Activated CD8-positive, alpha-beta memory T cell treated with anti-CD3 and anti-CD28 coated beads for 48 hours (primary cell): ENCODE data around the gene NOTCH3.

Experiments used
- DNase-seq, 3 experiments: peaks; one replicate each; pipeline ENCODE4 v3.0.0-alpha.2; 2020; ENCODE audit warnings: low read depth in 2 of 3, low spot score in 2 of 3

The NOTCH3 gene

GRCh38 chr19:15169541-15170285 is 31.1 kb downstream of the NOTCH3 start:
- DNase-seq = no peak

GRCh38 chr19:15166700-15167099 is 34.1 kb downstream of the NOTCH3 start:
- DNase-seq = no peak

DNA sequence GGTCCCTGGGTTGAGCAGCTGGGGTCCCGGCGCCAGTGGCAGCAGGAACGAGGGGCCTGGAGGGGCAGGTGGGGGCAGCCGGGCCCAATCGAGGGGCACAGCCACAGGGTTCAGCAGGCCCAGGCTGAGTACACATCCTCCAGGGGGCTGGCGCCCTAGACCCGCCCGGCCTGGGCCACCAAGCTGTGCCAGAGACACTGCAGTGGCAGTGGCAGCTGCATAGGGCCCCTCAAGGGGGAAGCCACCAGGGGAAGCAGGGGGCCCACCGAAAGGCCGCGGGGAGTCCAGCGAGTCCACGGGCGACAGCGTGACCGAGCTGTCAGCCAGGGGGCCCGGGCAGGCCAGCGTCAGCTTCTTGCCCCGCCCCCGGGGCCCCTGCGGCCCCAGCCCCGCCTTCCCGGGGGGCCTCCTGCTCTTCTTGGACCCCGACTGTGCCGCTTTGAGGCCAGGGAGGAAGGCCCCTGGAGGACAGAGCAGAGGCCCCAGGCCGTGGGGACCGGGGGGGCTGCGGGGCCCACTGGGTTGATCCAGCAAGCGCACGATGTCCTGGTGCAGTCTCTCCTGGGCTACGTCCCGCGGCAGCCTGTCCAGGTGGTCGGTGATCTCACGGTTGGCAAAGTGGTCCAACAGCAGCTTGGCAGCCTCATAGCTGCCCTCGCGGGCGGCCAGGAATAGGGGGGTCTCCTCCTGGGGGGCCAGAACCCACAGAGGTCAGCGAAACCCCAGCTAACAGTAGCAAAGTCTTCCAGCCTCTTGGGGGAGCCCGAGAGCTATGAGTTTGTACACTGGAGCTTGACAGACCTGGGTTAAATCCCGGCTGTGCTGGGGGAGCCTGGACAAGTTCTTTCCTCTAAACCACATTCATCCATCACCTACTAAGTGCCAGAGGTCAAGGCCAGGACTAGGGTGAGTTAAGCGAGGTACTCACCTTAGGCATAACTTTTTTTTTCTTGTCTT is 39.5 kb downstream of the NOTCH3 start:
- DNase-seq = no peak

- no peak for DNase-seq
Observed at GRCh38 chr19:15159251-15159650, 41.5 kb downstream of the NOTCH3 start.

DNA sequence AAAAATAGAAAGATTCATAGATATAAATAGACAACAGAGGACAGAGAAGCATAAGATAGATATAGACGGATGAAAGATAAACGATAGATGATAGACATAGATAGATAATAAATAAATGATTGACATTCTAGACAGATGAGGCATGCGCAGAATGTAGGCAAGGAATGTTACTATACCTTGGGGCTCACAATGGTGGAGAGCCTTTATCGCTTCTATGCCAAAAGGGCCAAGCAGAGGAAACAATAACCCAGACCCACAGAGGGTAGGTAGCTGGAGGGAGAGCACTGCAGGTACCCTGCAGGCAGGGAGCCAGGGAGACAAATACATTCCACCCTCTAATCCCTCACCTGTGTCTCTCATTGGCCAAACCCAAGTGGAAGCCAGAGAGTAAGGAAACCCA is 44.4 kb downstream of the NOTCH3 start:
- DNase-seq = no peak

DNA sequence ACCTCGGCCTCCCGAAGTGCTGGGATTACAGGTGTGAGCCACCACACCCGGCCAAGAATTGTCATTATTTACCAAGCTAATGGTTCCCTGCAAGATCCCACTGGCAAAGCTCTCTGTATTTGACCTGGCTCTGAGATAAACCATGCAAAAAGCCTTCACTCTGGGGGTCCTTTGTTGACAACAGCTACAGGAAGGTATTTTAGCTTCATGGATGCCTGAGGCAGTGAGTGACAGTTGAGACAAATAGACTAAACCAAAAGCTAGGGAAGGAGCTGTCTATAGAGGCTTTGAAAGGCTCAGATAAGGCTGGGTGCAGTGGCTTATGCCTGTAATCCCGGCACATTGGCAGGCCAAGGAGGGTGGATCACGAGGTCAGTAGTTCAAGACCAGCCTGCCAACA is 45.5 kb downstream of the NOTCH3 start:
- no peak for DNase-seq

DNA sequence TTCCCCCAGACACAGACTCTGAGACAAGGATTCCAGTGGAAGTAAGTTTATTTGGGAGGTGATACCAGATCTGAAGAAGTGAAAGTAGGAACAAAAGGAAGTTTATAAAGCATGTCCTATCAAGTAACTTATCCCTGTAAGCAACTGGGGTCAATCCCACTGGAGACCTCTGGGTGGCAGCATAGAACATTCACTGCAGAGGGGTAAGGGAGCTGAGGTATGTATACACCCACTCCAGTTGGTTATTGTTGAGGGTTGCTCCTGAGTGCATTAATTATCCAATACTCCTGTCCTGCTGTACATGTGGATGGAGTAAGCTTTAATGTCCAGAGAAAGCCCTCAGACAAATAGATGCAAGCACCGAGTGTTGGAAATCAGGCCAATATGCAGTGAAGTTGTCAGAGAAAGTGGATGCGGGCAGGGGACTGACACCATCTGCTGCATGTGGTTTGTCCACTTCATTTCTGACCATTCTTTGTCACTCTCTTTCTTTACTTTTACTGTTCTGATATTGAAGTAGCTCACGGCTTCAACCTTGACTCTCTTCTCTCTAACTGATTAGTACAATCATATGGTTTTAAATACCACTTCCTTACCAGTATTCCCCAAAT is 46.7 kb downstream of the NOTCH3 start:
- DNase-seq = peak in 1 of 3 experiments; percentile 13

DNA sequence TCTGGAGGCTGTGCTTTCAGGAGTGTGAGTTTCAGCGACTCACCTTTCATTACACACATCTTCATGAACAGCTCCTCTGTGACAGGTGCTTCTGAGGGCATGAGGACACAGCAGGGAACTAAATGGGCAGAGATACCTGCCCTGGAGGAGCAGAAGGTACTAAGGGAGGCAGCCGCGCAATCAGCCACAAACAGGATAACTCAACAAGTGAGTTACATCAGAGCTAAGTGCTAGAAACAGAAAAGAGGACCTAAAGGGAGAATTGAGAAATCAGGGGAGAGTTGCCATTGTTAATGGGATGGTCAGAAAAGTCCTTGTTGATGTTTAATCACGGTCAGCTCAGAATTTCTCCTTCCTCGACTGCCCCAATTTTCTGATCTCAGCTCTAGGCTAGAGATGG is 51.1 kb downstream of the NOTCH3 start:
- no peak for DNase-seq

- DNase-seq = no peak
Observed at GRCh38 chr19:15147090-15147489, 53.7 kb downstream of the NOTCH3 start.

GRCh38 chr19:15144046-15144646 is 56.6 kb downstream of the NOTCH3 start:
- no peak for DNase-seq

DNA sequence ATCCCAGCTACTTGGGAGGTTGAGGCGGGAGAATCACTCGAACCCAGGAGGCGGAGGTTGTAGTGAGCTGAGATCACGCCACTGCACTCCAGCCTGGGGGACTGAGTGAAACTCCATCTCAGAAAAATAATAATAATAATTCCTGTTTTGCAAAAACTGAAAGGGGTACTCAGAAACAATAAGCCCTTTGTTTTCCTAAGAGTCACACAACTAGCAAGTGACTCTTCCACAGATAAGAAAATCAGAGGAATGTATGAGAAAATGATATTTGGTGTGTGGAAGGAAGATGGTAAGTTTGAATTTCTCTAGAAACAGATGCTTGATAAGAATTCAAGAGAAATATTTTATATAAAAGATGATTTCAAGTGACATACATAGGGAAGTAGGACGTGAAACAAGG is 58.5 kb downstream of the NOTCH3 start:
- no peak for DNase-seq

- DNase-seq = no peak
Observed at GRCh38 chr19:15141143-15141542, 59.7 kb downstream of the NOTCH3 start.

DNA sequence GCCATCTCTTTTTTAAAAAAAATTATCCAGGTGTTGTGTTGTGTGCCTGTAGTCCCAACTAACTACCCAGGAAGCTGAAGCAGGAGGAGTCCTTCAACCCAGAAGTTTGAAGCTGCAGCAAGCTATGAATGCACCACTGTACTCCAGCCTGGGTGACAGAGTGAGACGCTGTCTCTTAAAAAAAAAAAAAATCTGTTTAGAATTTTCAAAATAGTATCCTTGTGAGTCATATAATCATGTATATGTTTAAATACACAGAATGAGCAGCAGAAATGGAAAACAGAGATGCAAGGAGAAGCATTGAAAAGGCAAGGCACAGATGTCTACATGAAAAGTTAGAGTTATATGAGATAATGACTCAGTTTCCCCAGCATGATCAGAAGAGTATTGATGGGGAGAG is 62.4 kb downstream of the NOTCH3 start:
- no peak for DNase-seq

- no peak for DNase-seq
Observed at GRCh38 chr19:15137777-15138176, 63.0 kb downstream of the NOTCH3 start.

DNA sequence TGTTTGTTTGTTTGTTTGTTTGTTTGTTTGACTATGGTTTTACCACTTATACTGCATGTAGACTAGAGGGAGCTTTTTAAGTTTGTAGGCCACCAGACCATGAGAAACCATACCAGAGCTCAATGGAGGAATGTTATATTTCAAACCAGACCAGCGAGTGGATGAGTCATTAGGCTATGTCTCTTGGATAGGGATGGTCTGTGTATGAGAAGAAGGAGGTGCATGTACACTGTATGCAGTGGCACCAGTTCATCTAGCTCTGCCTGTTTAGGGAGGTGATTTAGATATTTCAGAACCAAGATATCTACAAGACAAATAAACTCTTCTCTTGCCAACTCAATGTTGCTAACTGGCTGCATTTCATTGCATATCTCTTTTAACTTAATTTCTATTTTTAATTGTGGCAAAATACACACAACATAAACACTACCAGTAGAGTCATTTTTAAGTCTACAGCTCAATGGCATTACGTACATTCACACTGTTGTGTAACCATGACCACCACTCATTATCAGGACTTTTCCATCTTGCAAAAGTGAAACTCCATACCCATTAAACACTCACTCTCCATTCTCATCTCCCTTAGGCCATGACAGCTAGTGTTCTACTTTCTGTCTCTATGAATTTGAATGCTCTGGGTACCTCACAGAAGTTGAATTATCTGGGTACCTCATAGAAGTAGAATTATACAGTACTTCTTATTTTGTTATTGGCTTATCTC is 64.4 kb downstream of the NOTCH3 start:
- DNase-seq = no peak

- DNase-seq = no peak
Observed at GRCh38 chr19:15129856-15130585, 70.8 kb downstream of the NOTCH3 start.

DNA sequence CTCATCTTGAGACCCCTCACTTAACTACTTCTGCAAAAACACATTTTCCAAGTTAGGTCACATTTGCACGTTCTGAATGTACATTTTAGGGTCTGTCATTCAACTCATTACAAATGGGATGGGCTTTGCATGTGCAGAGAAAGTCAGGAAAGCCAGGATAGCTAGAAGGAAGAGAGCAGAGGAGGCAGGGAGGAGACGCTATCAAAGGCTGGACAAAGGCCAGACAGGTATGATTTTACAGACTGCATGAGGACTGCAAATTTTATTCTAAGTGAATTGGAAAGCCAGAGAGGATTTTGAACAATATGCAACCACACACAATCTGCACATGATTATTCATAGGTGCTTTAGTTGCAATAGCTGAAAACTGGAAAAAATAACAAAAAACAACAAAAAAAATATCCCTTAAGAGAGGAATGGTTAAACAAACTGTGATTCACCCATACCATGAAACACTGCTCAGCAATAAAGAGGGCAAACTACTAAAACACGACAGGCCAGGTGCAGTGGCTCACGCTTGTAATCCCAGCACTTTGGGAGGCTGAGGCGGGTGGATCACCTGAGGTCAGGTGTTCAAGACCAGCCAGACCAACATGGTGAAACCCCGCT is 72.5 kb downstream of the NOTCH3 start:
- DNase-seq = no peak

DNA sequence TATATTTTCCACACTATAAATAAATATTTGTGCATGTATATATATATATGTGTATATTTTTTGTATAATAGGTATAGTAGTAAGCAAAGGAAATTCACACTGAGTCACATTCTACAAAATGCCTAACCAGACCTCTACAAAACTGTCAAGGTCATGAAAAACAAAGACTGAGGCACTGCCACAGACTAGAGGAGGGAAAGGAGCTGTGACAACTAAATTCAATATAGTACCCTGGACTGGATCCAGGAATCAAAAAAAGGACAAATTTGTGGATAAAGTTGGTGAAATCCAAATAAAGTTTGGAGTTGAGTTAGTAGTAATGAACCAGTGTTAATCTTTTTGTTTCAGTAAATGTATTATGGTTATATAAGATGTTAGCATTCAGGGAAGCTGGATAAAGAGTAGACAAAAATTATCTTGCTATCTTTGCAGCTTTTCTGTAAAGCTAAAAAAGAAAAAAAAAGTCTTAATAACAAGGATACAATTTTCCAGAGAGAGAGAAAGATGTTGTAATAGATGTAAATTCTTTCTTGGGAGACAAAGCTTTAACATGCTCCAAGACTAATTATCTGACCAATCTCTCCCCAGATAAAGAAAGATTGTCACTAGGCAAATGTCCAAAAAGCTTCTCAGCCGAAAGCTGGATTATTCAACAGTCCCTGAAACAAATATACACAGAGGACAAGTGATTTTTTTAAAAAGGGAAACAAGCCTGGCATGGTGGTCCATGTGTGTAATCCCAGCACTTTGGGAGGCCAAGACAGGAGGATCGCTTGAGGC is 74.5 kb downstream of the NOTCH3 start:
- DNase-seq = no peak
